ENCODE results near the gene ALG1.
"Not testable (repeated sequence)": the region's sequence is repeated elsewhere in the genome, so short reads cannot be mapped to it uniquely, and the experiment has no call there.

Gene ALG1

DNA sequence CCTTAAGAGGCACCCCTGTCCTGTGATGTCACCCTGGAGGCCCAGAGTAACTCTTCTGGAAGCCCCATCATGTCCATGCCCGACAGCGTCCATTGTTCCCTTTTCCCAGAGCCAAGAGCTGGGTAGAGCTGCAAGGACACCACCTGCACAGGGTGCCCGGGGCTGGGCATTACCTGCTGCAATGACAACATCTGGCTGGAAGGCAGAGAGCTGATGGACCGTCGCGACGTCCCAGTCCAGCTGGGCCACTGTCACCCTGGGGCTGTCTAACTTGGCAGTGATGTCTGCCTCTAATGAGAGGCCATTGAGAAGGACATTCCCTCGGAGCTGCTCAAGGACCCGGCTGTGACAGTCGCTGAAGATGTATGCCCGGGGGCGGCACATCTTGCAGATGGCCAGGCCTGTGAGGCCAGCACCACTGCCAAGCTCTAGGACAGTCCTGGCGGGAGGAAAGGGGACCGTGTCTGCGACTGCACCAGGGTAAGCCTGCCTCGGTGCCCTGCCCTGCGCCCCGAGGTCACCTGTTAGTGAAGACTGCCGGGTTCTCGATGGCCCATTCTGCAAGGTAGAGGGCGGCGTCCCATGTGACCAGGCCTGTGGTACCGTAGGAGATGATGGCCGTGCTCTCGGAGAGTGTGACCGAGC lies 18.4 kb downstream of the ALG1 start:
- H3K36me3 ChIP-seq; H3K4me3 ChIP-seq (ENCODE audit: low read depth, low read length); H3K9me3 ChIP-seq; H3K4me1 ChIP-seq; H3K27me3 ChIP-seq; DNase-seq: not testable (repeated sequence)

DNA sequence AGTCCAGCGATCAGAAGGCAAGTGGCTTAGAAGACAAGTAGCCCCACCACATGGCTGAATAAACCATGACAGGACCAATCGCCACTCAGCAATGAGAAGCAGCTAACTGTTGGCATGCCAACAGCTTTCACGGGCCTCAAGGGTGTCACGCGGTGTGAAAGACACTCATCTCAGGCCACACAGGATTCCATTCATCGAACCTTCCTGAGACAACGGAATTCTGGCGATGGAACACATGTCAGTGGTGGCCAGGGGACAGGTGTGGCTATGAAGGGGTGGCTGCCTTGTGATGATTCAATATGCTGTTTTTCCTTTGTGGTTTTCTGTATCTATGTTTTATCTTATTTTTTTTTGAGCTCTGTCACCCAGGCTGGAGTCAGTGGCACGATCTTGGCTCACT lies 18.9 kb downstream of the ALG1 start:
- not testable (repeated sequence) for H3K4me3 ChIP-seq (ENCODE audit: low read depth, low read length); H3K36me3 ChIP-seq; DNase-seq; H3K9me3 ChIP-seq; H3K27me3 ChIP-seq; H3K4me1 ChIP-seq

- H3K4me1 ChIP-seq; H3K36me3 ChIP-seq; H3K4me3 ChIP-seq (ENCODE audit: low read depth, low read length); DNase-seq; H3K9me3 ChIP-seq; H3K27me3 ChIP-seq: not testable (repeated sequence)
These were observed 21.4 kb downstream of the ALG1 start for GRCh38 chr16:5093081-5093480.

- H3K9me3 ChIP-seq; H3K4me1 ChIP-seq; H3K36me3 ChIP-seq; H3K27me3 ChIP-seq; H3K4me3 ChIP-seq (ENCODE audit: low read depth, low read length): not testable (repeated sequence)
- peak; percentile 52 for DNase-seq
These were observed 22.1 kb downstream of the ALG1 start for GRCh38 chr16:5093746-5094145.

GRCh38 chr16:5095145-5095830 lies 23.6 kb downstream of the ALG1 start:
- not testable (repeated sequence) for H3K9me3 ChIP-seq; DNase-seq; H3K4me1 ChIP-seq; H3K27me3 ChIP-seq; H3K36me3 ChIP-seq; H3K4me3 ChIP-seq (ENCODE audit: low read depth, low read length)

DNA sequence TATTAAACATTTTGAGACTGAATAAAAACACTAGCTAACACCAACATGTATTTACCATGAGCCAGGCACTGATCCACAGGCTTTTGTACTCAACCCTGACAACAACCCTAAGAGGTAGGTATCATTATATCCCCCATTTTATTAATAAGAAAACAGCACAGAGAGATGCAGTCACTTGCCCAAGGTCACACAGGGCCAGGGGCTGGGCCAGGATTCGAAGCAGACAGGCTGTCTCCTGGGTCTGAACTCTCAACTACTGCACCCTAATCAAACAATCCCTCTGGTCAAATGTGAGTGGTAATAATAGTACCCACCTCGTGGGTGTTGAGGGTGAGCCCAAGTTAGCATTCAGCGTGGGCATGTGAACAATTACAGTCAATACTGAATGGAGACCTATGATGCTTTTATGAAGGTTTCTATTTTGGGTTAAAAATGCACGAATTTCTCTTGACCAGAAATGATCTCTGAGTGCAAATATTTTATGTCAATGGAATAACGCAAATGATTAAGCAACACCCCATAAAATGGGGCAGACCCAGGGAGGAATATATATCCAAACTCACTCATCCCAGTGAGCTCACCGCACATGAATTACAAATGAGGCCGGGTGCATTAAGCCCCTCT lies 24.9 kb downstream of the ALG1 start:
- DNase-seq, result not testable (repeated sequence)

GRCh38 chr16:5097061-5097469 lies 25.4 kb downstream of the ALG1 start:
- H3K4me1 ChIP-seq, H3K27me3 ChIP-seq: not testable (repeated sequence)
- peak; percentile 65 for DNase-seq

More for the DNA sequence above, 24.9 kb downstream of the ALG1 start:
- H3K36me3 ChIP-seq, H3K4me1 ChIP-seq, H3K27me3 ChIP-seq, H3K9me3 ChIP-seq: not testable (repeated sequence)
- peak overlapping the region; percentile 71 for H3K4me3 ChIP-seq (ENCODE audit: low read depth, low read length)

GRCh38 chr16:5097470-5098220 lies 26.0 kb downstream of the ALG1 start, which contains the start of gene EEF2KMT:
Gene EEF2KMT, minus strand, starts transcription at chr16:5097795. Its CDS starts 56 bp downstream, at chr16:5097739.
- H3K36me3 ChIP-seq, H3K9me3 ChIP-seq, H3K27me3 ChIP-seq, H3K4me1 ChIP-seq: not testable (repeated sequence)
- DNase-seq, result peak; percentile 100
- H3K4me3 ChIP-seq (ENCODE audit: low read depth, low read length), result peak within 1 kb of the TSS; percentile 71

More at GRCh38 chr16:5097061-5097469, 25.4 kb downstream of the ALG1 start:
- not testable (repeated sequence) for H3K36me3 ChIP-seq, H3K9me3 ChIP-seq
- H3K4me3 ChIP-seq (ENCODE audit: low read depth, low read length), result peak overlapping the region; percentile 71

GRCh38 chr16:5098221-5099159 lies 26.8 kb downstream of the ALG1 start:
- not testable (repeated sequence) for H3K9me3 ChIP-seq, H3K4me1 ChIP-seq, H3K27me3 ChIP-seq, H3K36me3 ChIP-seq
- peak; percentile 58 for DNase-seq
- peak overlapping the region; percentile 58 for H3K4me3 ChIP-seq (ENCODE audit: low read depth, low read length)

DNA sequence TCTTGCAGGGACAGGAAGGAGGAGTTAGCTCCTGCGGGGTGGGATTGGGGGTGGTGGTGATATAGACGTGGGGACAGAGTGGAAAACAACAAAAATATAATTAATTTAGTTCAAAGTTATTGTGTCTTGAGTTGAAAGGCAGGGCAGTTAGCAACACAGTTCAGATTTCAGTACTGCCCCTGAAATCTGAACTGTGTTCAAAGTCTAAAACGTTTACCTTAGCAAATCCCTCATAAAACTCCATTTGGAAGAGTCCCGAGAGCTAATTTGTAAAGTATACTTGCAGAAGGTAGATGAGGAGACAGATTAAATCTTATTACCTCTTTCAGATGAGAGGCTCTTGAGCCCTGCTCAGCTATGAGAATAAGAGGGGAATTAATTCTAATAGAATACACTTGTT lies 27.5 kb downstream of the ALG1 start:
- not testable (repeated sequence) for H3K4me1 ChIP-seq; H3K4me3 ChIP-seq (ENCODE audit: low read depth, low read length); H3K9me3 ChIP-seq; DNase-seq; H3K27me3 ChIP-seq; H3K36me3 ChIP-seq

DNA sequence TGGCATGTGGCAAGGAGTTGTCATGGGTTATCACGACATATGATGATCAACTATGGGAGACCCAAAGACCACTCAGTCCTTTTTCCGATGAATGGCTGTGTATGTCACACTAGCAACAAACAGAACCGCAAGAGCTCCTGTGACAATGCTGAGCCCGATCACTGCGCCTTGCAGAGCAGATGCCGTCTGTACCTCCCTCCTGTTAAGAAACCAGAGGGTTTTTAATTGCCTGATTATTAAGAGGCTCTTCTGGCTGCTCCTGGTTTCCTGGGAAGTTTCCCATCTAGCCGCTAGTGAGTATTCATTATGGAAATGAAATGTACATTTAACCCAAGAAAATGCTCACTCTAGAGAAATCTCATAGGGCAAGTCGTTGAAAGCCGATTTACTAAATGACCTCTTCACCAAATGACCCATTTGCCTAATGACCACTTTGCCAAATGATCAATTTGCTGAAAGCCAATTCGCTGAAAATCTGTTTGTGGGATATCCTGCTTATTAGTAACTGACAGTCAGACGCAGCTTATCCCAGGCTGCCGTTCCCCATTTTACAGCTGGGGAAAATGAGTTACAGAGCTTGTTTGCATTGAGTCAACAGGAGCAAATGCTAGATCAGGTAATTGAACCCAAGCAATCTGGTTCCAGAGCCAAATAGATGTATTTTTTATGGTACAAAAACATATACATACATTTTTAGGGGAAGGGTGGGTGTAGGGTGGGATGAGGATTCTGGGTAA lies 31.8 kb downstream of the ALG1 start:
- not testable (repeated sequence) for H3K9me3 ChIP-seq; H3K4me1 ChIP-seq; H3K4me3 ChIP-seq (ENCODE audit: low read depth, low read length); DNase-seq; H3K27me3 ChIP-seq; H3K36me3 ChIP-seq

DNA sequence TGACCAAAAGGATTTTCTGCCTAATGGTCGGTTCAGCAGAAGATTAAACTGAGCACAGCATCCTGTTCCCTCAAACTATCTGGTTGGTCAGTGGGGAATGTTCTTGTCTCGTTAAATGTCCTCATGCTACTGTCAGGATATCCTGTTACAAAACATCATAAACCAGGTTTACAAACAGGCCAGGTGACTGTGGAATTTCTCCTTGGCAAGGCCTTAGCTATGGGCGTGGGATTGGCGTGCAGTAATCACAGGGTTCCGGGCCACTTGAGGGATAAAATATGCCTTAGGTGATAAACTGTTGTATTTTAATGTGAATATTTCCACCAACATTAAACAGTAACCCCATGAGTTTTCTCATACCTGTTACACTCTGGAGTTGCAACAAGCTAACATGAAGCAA lies 33.4 kb downstream of the ALG1 start:
- H3K36me3 ChIP-seq; DNase-seq; H3K27me3 ChIP-seq; H3K4me1 ChIP-seq; H3K4me3 ChIP-seq (ENCODE audit: low read depth, low read length); H3K9me3 ChIP-seq: not testable (repeated sequence)
